Astrocyte (in vitro differentiated cells and primary cell): ENCODE data around the gene IMPDH1.

Source experiments
- EZH2 ChIP-seq: IDR thresholded peaks from 2 replicates; pipeline ENCODE4 v1.6.1; 2012; ENCODE audit warnings: mild to moderate bottlenecking, low read length, inconsistent platforms; ENCODE audit not compliant: insufficient read depth
- TF ChIP-seq, protein P1 (sequence below): IDR thresholded peaks from 2 replicates; pipeline ENCODE4 v1.5.1; 2011; ENCODE audit warnings: low read depth, mild to moderate bottlenecking, inconsistent platforms, low read length, moderate library complexity; ENCODE audit not compliant: insufficient read depth

- no peak for TF ChIP-seq EZH2
- TF ChIP-seq, protein P1, sequence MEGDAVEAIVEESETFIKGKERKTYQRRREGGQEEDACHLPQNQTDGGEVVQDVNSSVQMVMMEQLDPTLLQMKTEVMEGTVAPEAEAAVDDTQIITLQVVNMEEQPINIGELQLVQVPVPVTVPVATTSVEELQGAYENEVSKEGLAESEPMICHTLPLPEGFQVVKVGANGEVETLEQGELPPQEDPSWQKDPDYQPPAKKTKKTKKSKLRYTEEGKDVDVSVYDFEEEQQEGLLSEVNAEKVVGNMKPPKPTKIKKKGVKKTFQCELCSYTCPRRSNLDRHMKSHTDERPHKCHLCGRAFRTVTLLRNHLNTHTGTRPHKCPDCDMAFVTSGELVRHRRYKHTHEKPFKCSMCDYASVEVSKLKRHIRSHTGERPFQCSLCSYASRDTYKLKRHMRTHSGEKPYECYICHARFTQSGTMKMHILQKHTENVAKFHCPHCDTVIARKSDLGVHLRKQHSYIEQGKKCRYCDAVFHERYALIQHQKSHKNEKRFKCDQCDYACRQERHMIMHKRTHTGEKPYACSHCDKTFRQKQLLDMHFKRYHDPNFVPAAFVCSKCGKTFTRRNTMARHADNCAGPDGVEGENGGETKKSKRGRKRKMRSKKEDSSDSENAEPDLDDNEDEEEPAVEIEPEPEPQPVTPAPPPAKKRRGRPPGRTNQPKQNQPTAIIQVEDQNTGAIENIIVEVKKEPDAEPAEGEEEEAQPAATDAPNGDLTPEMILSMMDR = no peak
Observed at GRCh38 chr7:128385988-128386925, 23.5 kb downstream of the IMPDH1 start.
